ENCODE results near the gene PSMB10.

PSMB10 gene

DNA sequence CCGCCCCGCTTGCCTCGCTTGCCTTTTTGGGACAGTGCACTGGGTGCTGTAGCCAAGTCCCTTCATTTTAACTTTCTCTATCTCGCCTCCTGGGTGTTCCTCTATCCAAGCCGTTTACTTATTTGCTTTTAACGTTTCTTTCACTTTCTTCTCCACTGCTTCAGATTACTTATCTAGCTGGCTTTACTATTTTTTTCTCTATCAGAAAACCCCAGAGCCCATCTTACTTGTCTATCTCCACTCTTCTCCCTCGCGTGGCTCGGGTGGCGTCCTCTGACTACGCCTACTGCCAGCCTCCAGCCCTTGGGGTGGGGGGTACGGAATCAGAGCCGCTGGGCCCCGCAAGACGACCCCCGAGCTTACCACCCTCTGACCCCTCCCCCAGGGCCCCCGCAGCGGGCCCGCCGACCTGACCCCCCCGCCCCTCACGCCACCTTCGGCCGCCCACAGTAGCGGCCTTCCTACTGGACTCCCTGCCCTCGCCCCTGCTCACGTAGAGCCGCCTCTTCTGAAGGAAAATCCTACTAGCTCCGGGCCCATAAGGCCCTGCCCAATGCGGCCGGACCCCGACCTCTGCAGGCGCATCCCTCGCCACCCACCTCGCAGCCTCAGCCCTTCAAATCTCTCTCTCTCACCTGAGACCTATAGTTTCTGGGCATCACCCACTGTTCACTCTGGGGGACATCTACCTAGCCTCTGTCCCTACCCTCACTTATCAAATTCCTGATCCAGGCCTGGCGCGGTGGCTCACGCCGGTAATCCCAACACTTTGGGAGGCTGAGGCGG lies 32.8 kb upstream of the PSMB10 start:
- peak overlapping the region; percentile 90 for H3K4me3 ChIP-seq (ENCODE audit: insufficient read depth, low read depth, low read length, poor library complexity, severe bottlenecking)
- no peaks in the 10 kb centered on the region for H3K36me3 ChIP-seq (ENCODE audit: control insufficient read depth, insufficient read depth, low read length)
- H3K9me3 ChIP-seq (ENCODE audit: control insufficient read depth, low read length): no peaks in the 10 kb centered on the region
- DNase-seq: no peak
- H3K4me1 ChIP-seq (ENCODE audit: control insufficient read depth, insufficient read depth, low read length, poor library complexity, severe bottlenecking): peaks cover 17% of the 10 kb centered on the region
- no peaks in the 10 kb centered on the region for H3K27me3 ChIP-seq (replicated peaks; ENCODE audit: control insufficient read depth, insufficient read depth, low read length, poor library complexity, severe bottlenecking)
- peak overlapping the region; percentile 53 for H3K27ac ChIP-seq (ENCODE audit: insufficient read depth, low read length, poor library complexity, severe bottlenecking)

- DNase-seq: peak; percentile 79 to 83 (median 81)
These were observed 32.0 kb upstream of the PSMB10 start, which contains the start of gene SLC12A4 for GRCh38 chr16:67968400-67969253. TSS of gene SLC12A4 (minus strand) at chr16:67968637. CDS start at chr16:67968553, 84 bp downstream.

GRCh38 chr16:67967958-67968399 lies 31.3 kb upstream of the PSMB10 start:
- peak in 1 of 3 donors; percentile 30 for DNase-seq
- peaks cover 17% of the 10 kb centered on the region for H3K4me1 ChIP-seq (ENCODE audit: control insufficient read depth, insufficient read depth, low read length, poor library complexity, severe bottlenecking)
- no peaks in the 10 kb centered on the region for H3K9me3 ChIP-seq (ENCODE audit: control insufficient read depth, low read length)
- peak overlapping the region; percentile 90 for H3K4me3 ChIP-seq (ENCODE audit: insufficient read depth, low read depth, low read length, poor library complexity, severe bottlenecking)
- H3K27ac ChIP-seq (ENCODE audit: insufficient read depth, low read length, poor library complexity, severe bottlenecking): peak overlapping the region; percentile 53
- H3K36me3 ChIP-seq (ENCODE audit: control insufficient read depth, insufficient read depth, low read length): no peaks in the 10 kb centered on the region
- H3K27me3 ChIP-seq (replicated peaks; ENCODE audit: control insufficient read depth, insufficient read depth, low read length, poor library complexity, severe bottlenecking): no peaks in the 10 kb centered on the region

More at GRCh38 chr16:67968400-67969253, 32.0 kb upstream of the PSMB10 start, which contains the start of gene SLC12A4:
- Histone ChIP-seq H3K27ac (ENCODE audit: insufficient read depth, low read length, poor library complexity, severe bottlenecking) (peak within 1 kb of the TSS; percentile 53), H3K4me1 (ENCODE audit: control insufficient read depth, insufficient read depth, low read length, poor library complexity, severe bottlenecking) (peaks cover 17% of the 10 kb centered on the region), H3K9me3 (ENCODE audit: control insufficient read depth, low read length) (no peaks in the 10 kb centered on the region), H3K27me3 (replicated peaks; ENCODE audit: control insufficient read depth, insufficient read depth, low read length, poor library complexity, severe bottlenecking) (no peaks in the 10 kb centered on the region), H3K4me3 (ENCODE audit: insufficient read depth, low read depth, low read length, poor library complexity, severe bottlenecking) (peak within 1 kb of the TSS; percentile 90), H3K36me3 (ENCODE audit: control insufficient read depth, insufficient read depth, low read length) (no peaks in the 10 kb centered on the region)

DNA sequence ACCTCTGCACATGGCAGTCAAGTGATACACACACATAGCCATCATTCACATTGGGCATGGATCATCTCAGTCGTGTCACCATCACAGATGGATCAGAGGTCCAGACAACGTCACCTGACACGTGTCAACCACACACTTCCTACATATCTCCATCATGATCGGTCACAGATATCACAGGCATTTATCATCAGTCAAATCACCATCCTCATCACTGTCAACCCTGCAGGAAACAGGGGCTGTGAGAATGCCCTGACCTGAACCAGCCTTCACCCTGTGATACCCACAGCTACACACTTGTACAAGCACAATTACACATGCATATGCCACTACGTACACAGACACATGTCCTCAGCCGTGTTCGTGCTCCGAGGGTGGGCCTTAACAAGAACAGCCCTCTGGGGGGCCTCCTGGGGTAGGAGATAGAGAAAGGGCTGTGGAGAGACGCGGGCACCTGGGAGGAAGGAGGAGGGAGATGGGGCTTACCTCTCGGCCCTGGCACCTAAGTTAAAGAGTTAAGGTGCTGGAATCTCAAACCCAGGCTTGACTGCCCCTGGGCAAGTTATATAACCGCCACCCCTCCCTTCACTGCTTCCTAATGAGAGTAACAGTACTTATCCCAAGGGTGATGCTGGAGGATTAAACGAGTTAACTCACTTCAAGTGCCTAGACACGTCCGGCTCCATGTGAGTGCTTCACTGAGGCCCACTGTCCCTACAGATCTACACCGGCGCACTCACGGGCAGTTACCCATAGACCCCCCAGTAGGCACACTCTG lies 30.7 kb upstream of the PSMB10 start:
- no peaks in the 10 kb centered on the region for H3K36me3 ChIP-seq (ENCODE audit: control insufficient read depth, insufficient read depth, low read length)
- peak overlapping the region; percentile 53 for H3K27ac ChIP-seq (ENCODE audit: insufficient read depth, low read length, poor library complexity, severe bottlenecking)
- H3K9me3 ChIP-seq (ENCODE audit: control insufficient read depth, low read length): no peaks in the 10 kb centered on the region
- H3K4me1 ChIP-seq (ENCODE audit: control insufficient read depth, insufficient read depth, low read length, poor library complexity, severe bottlenecking): peaks cover 17% of the 10 kb centered on the region
- DNase-seq: peak in 1 of 3 donors; percentile 3
- H3K4me3 ChIP-seq (ENCODE audit: insufficient read depth, low read depth, low read length, poor library complexity, severe bottlenecking): peak overlapping the region; percentile 90
- H3K27me3 ChIP-seq (replicated peaks; ENCODE audit: control insufficient read depth, insufficient read depth, low read length, poor library complexity, severe bottlenecking): no peaks in the 10 kb centered on the region

DNA sequence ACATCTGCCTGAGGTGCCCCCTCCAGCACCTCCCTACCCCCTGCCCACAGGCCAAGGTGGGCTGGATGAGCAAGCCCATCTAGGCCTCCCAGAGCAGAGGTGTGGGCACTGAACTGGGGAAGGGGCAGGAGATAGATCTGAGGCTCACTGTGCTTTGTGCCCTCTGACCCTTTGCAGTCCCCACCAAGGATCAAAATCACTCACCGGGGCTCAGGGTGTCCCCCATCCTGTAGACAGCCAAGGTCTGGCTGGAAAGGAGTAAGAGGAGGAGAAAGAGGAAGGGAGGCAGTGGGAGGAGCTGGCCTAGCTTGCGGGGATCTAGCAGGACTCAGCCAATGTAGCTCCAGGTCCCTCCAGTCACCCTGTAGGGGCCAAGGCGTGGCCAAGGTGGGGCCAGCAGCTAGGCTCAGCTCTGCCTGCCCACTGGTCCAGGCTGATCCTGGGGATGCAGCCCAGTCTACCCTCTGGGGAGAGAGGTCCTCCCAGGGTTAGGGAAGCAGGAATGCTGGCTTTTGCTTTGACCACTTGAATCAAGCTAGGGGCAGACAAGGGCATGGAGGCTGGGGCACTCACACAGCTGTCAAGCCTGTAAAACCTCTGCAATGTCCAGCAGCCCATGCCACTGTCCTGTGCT lies 30.0 kb upstream of the PSMB10 start:
- no peak overlapping the region for H3K27ac ChIP-seq (ENCODE audit: insufficient read depth, low read length, poor library complexity, severe bottlenecking)
- peaks cover 17% of the 10 kb centered on the region for H3K4me1 ChIP-seq (ENCODE audit: control insufficient read depth, insufficient read depth, low read length, poor library complexity, severe bottlenecking)
- no peaks in the 10 kb centered on the region for H3K9me3 ChIP-seq (ENCODE audit: control insufficient read depth, low read length)
- peaks cover 1% of the 10 kb centered on the region for H3K36me3 ChIP-seq (ENCODE audit: control insufficient read depth, insufficient read depth, low read length)
- peak overlapping the region; percentile 90 for H3K4me3 ChIP-seq (ENCODE audit: insufficient read depth, low read depth, low read length, poor library complexity, severe bottlenecking)
- H3K27me3 ChIP-seq (replicated peaks; ENCODE audit: control insufficient read depth, insufficient read depth, low read length, poor library complexity, severe bottlenecking): no peaks in the 10 kb centered on the region
- DNase-seq: no peak

DNA sequence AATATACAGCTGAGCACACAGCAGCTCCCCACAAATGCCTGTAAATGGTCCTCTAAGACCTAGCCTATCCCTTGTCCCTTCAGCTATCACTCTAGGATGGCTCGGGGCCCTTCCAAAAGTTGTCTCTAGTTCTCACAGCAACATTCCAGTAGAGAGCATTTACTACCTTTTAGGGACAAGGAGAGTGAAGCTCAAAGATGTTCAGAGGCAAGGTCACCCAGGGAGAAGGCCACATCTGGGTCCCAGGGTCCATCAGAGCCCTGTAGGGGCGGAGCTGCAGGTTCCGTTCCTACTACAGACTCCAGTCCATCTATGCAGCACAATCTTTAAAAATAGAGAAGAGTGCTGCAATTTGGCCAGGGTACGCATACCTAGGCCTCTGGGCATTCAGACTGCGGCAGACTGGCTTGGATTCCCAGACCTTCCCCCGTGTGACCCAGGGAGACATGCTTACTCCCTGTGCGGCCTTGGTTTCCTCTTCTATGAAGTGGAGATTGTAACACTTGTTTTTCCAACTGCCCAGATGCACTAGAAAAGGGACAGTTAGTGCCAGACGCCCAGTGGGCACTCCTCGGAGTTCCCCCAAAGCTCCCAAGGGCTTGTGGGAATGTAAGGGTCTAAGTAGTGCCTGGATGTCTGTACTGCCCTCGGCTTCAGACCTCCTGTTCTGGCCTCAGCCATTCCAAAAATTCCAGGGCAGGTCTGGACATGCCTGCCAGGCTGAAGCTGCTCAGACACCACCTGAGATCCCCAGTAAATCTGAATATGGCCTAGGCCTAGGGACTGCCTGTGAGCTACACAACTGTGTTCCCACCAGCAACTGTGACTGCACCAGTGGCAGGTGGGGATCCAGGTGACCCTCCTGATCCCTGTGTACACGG lies 29.3 kb upstream of the PSMB10 start:
- H3K27ac ChIP-seq (ENCODE audit: insufficient read depth, low read length, poor library complexity, severe bottlenecking): no peak overlapping the region

DNA sequence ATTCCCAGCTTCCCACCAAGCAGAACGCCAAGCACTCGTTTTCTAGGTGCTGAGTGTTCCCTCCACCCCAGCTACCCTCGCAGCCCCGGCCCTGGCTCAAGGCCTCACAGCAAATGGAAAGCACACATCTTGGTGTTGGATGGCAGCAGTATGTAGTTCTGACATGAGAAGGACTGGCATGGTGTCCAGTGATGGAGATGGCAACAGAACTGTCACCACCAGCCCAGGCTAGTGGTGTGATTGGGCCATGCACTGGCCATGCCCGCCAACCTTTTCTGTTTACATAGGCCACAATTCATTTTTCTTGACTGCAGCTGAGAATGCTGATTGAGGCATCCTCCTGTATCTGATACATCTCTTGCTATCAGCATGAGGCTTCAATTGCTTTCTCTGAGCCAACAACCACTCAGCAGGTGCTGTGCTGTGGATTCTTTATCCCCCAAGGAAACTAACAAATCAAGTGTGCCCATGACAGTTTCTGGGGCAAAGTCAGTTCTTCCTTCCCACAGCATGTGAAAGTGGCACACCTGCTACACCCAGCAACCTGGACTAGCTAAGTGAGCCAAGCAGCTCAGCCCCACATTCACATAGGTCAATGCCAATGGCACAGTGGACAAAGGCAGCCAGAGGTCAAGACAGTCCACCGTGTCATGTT lies 28.0 kb upstream of the PSMB10 start:
- DNase-seq: no peak
- Histone ChIP-seq H3K27ac (ENCODE audit: insufficient read depth, low read length, poor library complexity, severe bottlenecking) (no peak overlapping the region), H3K9me3 (ENCODE audit: control insufficient read depth, low read length) (no peaks in the 10 kb centered on the region), H3K4me3 (ENCODE audit: insufficient read depth, low read depth, low read length, poor library complexity, severe bottlenecking) (no peak overlapping the region), H3K27me3 (replicated peaks; ENCODE audit: control insufficient read depth, insufficient read depth, low read length, poor library complexity, severe bottlenecking) (no peaks in the 10 kb centered on the region), H3K4me1 (ENCODE audit: control insufficient read depth, insufficient read depth, low read length, poor library complexity, severe bottlenecking) (peaks cover 17% of the 10 kb centered on the region), H3K36me3 (ENCODE audit: control insufficient read depth, insufficient read depth, low read length) (peaks cover 7% of the 10 kb centered on the region)

More for the DNA sequence above, 29.3 kb upstream of the PSMB10 start:
- Histone ChIP-seq H3K27me3 (replicated peaks; ENCODE audit: control insufficient read depth, insufficient read depth, low read length, poor library complexity, severe bottlenecking) (no peaks in the 10 kb centered on the region), H3K4me1 (ENCODE audit: control insufficient read depth, insufficient read depth, low read length, poor library complexity, severe bottlenecking) (peaks cover 17% of the 10 kb centered on the region), H3K9me3 (ENCODE audit: control insufficient read depth, low read length) (no peaks in the 10 kb centered on the region), H3K4me3 (ENCODE audit: insufficient read depth, low read depth, low read length, poor library complexity, severe bottlenecking) (no peak overlapping the region), H3K36me3 (ENCODE audit: control insufficient read depth, insufficient read depth, low read length) (peaks cover 7% of the 10 kb centered on the region)
- DNase-seq: no peak

- Histone ChIP-seq H3K4me3 (ENCODE audit: insufficient read depth, low read depth, low read length, poor library complexity, severe bottlenecking) (no peak overlapping the region), H3K27me3 (replicated peaks; ENCODE audit: control insufficient read depth, insufficient read depth, low read length, poor library complexity, severe bottlenecking) (no peaks in the 10 kb centered on the region), H3K36me3 (ENCODE audit: control insufficient read depth, insufficient read depth, low read length) (peaks cover 7% of the 10 kb centered on the region), H3K27ac (ENCODE audit: insufficient read depth, low read length, poor library complexity, severe bottlenecking) (no peak overlapping the region), H3K4me1 (ENCODE audit: control insufficient read depth, insufficient read depth, low read length, poor library complexity, severe bottlenecking) (peaks cover 14% of the 10 kb centered on the region), H3K9me3 (ENCODE audit: control insufficient read depth, low read length) (no peaks in the 10 kb centered on the region)
- no peak for DNase-seq
These were observed 27.1 kb upstream of the PSMB10 start for GRCh38 chr16:67963662-67964321.

All from effector memory CD4-positive, alpha-beta T cell (primary cell).